ENCODE measurements around the gene DIP2C. TPM values are rescaled to one million over a fixed set of nuclear protein-coding genes. Genes with fewer than 3 reads are reported as not detected.

Gene DIP2C
- total RNA-seq, 1 experiment from 2014 or later: 11.4 TPM

DNA sequence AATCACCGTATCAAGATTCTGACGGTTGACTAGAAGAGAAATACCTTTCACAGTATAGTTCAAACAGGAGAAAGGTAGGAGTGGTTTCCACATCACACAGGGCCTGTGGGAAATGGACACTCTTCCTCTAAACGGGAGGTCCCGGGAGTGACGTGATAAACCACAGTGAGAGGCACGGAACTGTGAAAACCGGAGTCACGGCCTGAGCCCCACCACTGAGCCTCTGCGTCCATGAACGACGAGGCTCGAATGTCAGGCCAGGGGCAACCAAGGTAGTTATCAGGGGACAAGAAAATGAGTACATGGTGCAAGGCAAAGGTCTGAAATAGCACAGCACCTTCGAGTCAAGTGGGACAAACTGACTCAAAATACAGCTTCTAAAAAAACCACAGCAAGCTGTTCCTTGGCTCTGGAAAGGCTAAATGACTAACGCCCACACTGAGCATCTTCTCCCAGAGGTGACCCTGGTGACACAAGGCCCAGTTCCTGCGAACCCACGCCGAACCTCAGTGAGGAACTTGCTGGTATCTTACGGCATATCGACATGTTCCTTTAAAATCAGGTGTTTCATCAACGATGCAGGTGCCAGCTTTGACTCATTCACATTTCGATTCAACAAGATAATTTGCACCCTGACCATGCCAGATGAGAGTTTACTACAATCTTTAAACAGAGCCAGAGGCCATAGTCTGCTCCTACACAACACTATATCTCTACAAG, 99.3 kb downstream of the DIP2C start:
- no TSS peak for BruUV-seq (replicated peaks)
- H3K36me3 Mint-ChIP-seq (ENCODE audit: insufficient read depth, unreplicated experiment): peaks cover 5% of the 10 kb centered on the region
- ChIA-PET CTCF (no interaction called here), POLR2A (no interaction called here)
- Histone ChIP-seq H3K36me3 (ENCODE audit: control insufficient read depth, insufficient read depth, low read length) (no peaks in the 10 kb centered on the region), H3K4me3 (ENCODE audit: low read depth, low read length) (no peak overlapping the region), H3K4me1 (no peaks in the 10 kb centered on the region), H3K9me3 (no peaks in the 10 kb centered on the region), H3K27me3 (replicated peaks; ENCODE audit: control insufficient read depth, insufficient read depth, low read length) (no peaks in the 10 kb centered on the region)
- H3K27ac Mint-ChIP-seq (ENCODE audit: unreplicated experiment): no peak overlapping the region
- no peak overlapping the region for H3K4me3 Mint-ChIP-seq (ENCODE audit: unreplicated experiment)
- intact Hi-C loops (cut with micrococcal nuclease; ENCODE audit: unreplicated experiment): loop anchor here (5.0 kb wide), 1 partner anchor 78 kb away; no protein-coding TSS in a partner anchor
- H3K4me1 Mint-ChIP-seq (ENCODE audit: low read depth, unreplicated experiment): peaks cover under 1% of the 10 kb centered on the region
- H3K9me3 Mint-ChIP-seq (ENCODE audit: unreplicated experiment): no peaks in the 10 kb centered on the region
- TF ChIP-seq, protein P1, sequence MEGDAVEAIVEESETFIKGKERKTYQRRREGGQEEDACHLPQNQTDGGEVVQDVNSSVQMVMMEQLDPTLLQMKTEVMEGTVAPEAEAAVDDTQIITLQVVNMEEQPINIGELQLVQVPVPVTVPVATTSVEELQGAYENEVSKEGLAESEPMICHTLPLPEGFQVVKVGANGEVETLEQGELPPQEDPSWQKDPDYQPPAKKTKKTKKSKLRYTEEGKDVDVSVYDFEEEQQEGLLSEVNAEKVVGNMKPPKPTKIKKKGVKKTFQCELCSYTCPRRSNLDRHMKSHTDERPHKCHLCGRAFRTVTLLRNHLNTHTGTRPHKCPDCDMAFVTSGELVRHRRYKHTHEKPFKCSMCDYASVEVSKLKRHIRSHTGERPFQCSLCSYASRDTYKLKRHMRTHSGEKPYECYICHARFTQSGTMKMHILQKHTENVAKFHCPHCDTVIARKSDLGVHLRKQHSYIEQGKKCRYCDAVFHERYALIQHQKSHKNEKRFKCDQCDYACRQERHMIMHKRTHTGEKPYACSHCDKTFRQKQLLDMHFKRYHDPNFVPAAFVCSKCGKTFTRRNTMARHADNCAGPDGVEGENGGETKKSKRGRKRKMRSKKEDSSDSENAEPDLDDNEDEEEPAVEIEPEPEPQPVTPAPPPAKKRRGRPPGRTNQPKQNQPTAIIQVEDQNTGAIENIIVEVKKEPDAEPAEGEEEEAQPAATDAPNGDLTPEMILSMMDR (IDR thresholded peaks at IDR 0.05; ENCODE audit: insufficient read depth in 1 of 2, low read depth in 1 of 2, low read length in 1 of 2, severe bottlenecking in 1 of 2, unreplicated experiment in 1 of 2): no peak
- no peaks in the 10 kb centered on the region for H3K27me3 Mint-ChIP-seq (ENCODE audit: insufficient read depth, unreplicated experiment)
- DNase-seq: no peak

DNA sequence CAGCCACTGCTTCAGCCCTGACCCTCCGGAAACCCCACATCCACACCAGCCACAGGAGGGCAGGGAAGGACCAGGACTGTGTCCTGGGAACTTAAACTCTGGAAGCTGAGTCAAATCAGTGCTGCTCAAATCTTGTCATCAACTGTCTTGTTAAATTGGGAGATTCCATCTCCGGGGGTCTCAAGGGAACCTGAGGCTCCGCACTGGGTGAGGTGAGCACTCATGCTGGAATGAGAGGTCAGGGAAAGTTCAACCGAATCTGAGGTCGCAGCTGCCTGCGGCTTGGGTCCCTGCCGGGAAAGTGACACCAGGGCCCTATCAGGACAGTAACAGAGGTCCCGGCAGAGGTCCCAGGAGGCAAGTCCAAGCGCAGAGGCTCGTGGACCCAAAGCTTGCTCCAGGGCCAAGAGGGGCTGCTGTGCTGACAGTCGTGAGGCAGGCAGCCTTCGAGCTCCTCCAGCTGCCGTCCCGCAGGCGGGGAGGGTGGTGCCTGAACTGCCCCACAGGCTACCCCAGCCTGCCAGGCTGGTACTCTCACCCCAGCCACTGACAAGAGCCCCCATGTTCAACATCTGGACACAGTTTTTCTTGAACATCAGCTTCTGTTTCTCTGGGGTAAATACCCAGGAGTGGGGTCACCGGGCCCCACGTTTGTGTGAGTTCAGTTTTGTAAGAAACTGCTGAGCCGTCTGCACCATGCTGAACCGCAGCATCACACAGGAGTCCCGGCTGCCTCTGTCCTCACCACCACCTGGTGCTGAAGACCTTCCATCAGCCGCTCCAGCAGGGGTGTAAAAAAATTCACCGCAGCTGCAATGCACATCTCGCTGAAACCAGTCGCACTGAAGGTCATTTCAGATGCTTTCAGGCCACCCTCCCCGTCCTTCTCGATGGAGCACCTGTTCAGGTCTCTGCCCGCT, 101.0 kb downstream of the DIP2C start:
- ChIA-PET CTCF (interaction anchor here (1.0 kb wide), 1 partner anchor 201 kb away, joined by 6 read pairs; no protein-coding TSS in a partner anchor), POLR2A (no interaction called here)
- Histone ChIP-seq H3K9me3 (no peaks in the 10 kb centered on the region), H3K4me3 (ENCODE audit: low read depth, low read length) (no peak overlapping the region), H3K36me3 (ENCODE audit: control insufficient read depth, insufficient read depth, low read length) (no peaks in the 10 kb centered on the region), H3K27me3 (replicated peaks; ENCODE audit: control insufficient read depth, insufficient read depth, low read length) (no peaks in the 10 kb centered on the region), H3K4me1 (no peaks in the 10 kb centered on the region)
- no peaks in the 10 kb centered on the region for H3K9me3 Mint-ChIP-seq (ENCODE audit: unreplicated experiment)
- H3K27ac Mint-ChIP-seq (ENCODE audit: unreplicated experiment): no peak overlapping the region
- DNase-seq: peak in 1 of 2 experiments; percentile 49
- H3K36me3 Mint-ChIP-seq (ENCODE audit: insufficient read depth, unreplicated experiment): peaks cover 5% of the 10 kb centered on the region
- no TSS peak for BruUV-seq (replicated peaks)
- intact Hi-C loops (cut with micrococcal nuclease; ENCODE audit: unreplicated experiment): loop anchor here (1.0 to 5.0 kb wide), 2 partner anchors 76 to 201 kb away; no protein-coding TSS in a partner anchor
- no peaks in the 10 kb centered on the region for H3K27me3 Mint-ChIP-seq (ENCODE audit: insufficient read depth, unreplicated experiment)
- TF ChIP-seq, protein P1 (IDR thresholded peaks at IDR 0.05; ENCODE audit: insufficient read depth in 1 of 2, low read depth in 1 of 2, low read length in 1 of 2, severe bottlenecking in 1 of 2, unreplicated experiment in 1 of 2): peak; percentile 21 to 61
- peaks cover 7% of the 10 kb centered on the region for H3K4me1 Mint-ChIP-seq (ENCODE audit: low read depth, unreplicated experiment)
- no peak overlapping the region for H3K4me3 Mint-ChIP-seq (ENCODE audit: unreplicated experiment)

DNA sequence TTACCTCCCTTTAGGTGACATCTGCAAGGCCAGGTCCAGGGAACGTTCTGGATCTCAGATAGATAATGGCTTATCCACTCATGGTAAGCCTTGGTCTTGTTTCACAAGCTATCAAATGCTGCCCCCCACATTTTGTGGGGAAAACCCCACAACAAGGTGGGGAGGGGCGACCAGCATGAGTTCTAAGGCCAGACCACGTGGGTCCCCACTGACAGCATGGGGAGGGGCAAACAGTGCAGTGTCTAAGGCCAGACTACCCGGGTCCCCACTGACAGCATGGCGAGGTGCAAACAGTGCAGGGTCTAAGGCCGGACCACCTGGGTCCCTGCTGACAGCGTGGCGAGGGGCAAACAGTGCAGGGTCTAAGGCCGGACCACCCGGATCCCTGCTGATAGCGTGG, 102.8 kb downstream of the DIP2C start:
- BruUV-seq (replicated peaks): no TSS peak
- H3K4me1 ChIP-seq: no peaks in the 10 kb centered on the region
- TF ChIP-seq, protein P1 (IDR thresholded peaks at IDR 0.05; ENCODE audit: insufficient read depth in 1 of 2, low read depth in 1 of 2, low read length in 1 of 2, severe bottlenecking in 1 of 2, unreplicated experiment in 1 of 2): no peak
- intact Hi-C loops (cut with micrococcal nuclease; ENCODE audit: unreplicated experiment): loop anchor here (5.0 kb wide), 1 partner anchor 74 kb away; no protein-coding TSS in a partner anchor
- H3K9me3 ChIP-seq: no peaks in the 10 kb centered on the region
- Mint-ChIP-seq H3K4me3 (ENCODE audit: unreplicated experiment) (no peak overlapping the region), H3K27ac (ENCODE audit: unreplicated experiment) (peak overlapping the region; percentile 8), H3K27me3 (ENCODE audit: insufficient read depth, unreplicated experiment) (no peaks in the 10 kb centered on the region), H3K9me3 (ENCODE audit: unreplicated experiment) (no peaks in the 10 kb centered on the region), H3K4me1 (ENCODE audit: low read depth, unreplicated experiment) (peaks cover 7% of the 10 kb centered on the region), H3K36me3 (ENCODE audit: insufficient read depth, unreplicated experiment) (peaks cover 4% of the 10 kb centered on the region)
- no peak overlapping the region for H3K4me3 ChIP-seq (ENCODE audit: low read depth, low read length)
- H3K36me3 ChIP-seq (ENCODE audit: control insufficient read depth, insufficient read depth, low read length): no peaks in the 10 kb centered on the region
- POLR2A ChIA-PET: no interaction called here
- no peaks in the 10 kb centered on the region for H3K27me3 ChIP-seq (replicated peaks; ENCODE audit: control insufficient read depth, insufficient read depth, low read length)
- CTCF ChIA-PET: no interaction called here
- DNase-seq: no peak
